ENCODE results near the gene AUTS2.

DNA sequence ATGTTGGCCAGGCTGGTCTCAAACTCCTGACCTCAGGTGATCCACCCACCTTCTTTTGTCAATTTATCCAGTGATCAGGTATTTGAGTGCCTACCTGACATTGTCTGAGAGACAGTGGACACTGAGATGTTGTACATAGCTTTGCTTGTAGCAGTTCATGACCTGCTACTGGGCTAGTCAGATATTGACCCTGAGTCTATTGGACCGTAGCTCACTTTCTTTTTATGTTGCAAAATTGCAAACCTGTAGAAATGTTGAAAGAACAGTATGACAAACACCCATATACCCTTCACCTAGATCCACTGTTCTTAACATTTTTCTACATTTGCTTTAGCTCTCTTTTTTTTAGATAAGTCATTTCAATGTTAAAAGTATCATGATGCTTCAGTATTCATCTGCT is 1123.2 kb downstream of the AUTS2 start:
- TF ChIP-seq, protein P1, sequence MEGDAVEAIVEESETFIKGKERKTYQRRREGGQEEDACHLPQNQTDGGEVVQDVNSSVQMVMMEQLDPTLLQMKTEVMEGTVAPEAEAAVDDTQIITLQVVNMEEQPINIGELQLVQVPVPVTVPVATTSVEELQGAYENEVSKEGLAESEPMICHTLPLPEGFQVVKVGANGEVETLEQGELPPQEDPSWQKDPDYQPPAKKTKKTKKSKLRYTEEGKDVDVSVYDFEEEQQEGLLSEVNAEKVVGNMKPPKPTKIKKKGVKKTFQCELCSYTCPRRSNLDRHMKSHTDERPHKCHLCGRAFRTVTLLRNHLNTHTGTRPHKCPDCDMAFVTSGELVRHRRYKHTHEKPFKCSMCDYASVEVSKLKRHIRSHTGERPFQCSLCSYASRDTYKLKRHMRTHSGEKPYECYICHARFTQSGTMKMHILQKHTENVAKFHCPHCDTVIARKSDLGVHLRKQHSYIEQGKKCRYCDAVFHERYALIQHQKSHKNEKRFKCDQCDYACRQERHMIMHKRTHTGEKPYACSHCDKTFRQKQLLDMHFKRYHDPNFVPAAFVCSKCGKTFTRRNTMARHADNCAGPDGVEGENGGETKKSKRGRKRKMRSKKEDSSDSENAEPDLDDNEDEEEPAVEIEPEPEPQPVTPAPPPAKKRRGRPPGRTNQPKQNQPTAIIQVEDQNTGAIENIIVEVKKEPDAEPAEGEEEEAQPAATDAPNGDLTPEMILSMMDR (IDR thresholded peaks at IDR 0.05; ENCODE audit: insufficient read depth, low read length, poor library complexity, severe bottlenecking), result no peak
- no peak for TF ChIP-seq EZH2phosphoT487 (conservative IDR thresholded peaks at IDR 0.05; ENCODE audit: low read length)

All from SU-DHL-6 (cell line).